OCI-LY7 (cell line): Measurements from ENCODE around the gene HIGD2A. TPM values are rescaled to one million over a fixed set of nuclear protein-coding genes. Genes with fewer than 3 reads are reported as not detected.

Experiments
- BruUV-seq: library from RNA; stranded (reverse); fragments of 400-500 nt; replicated peaks from 2 replicates; lab custom pipeline; 2021; lab: Mats Ljungman, UMichigan
- CTCF ChIA-PET: fragments of 300-600 bp; sonication (Branson Sonifier 250); formaldehyde crosslinking; loops from one replicate; lab custom pipeline; 2022; ENCODE audit warnings: antibody characterized with exemption; ENCODE audit not compliant: unreplicated experiment; lab: Charles Lee
- POLR2A ChIA-PET: fragments of 300-600 bp; sonication (Branson Sonifier 250); formaldehyde crosslinking; loops from one replicate; lab custom pipeline; 2022; ENCODE audit warnings: antibody characterized with exemption; lab: Charles Lee
- DNase-seq: peaks from one replicate; pipeline ENCODE4 v3.0.0-alpha.2; 2015; ENCODE audit warnings: low spot score
- H2AFZ ChIP-seq: fragments of 200-600 bp; sonication (generic), shearing (Covaris generic); 2 replicates; pipeline ENCODE4 v1.6.1; 2014; ENCODE audit warnings: mild to moderate bottlenecking, antibody characterized with exemption, low read length, moderate library complexity
- H3K27ac ChIP-seq: fragments of 200-600 bp; sonication (generic); 2 replicates; pipeline ENCODE4 v1.5.1; 2014; ENCODE audit warnings: mixed run types, low read depth, mild to moderate bottlenecking, moderate library complexity, low read length, inconsistent platforms; ENCODE audit not compliant: poor library complexity, severe bottlenecking
- H3K36me3 ChIP-seq: fragments of 200-600 bp; sonication (generic); 2 replicates; pipeline ENCODE4 v1.6.1; 2014; ENCODE audit warnings: mild to moderate bottlenecking, antibody characterized with exemption, low read length, moderate library complexity, mixed read lengths; ENCODE audit not compliant: insufficient read depth
- H3K4me1 ChIP-seq: fragments of 200-600 bp; sonication (generic); 2 replicates; pipeline ENCODE4 v1.5.1; 2014; ENCODE audit warnings: mild to moderate bottlenecking, low read length; ENCODE audit not compliant: insufficient read depth, poor library complexity, severe bottlenecking
- H3K4me2 ChIP-seq: fragments of 200-600 bp; sonication (generic); 2 replicates; pipeline ENCODE4 v1.6.1; 2014; ENCODE audit warnings: mild to moderate bottlenecking, low read length
- H3K4me3 ChIP-seq: fragments of 200-600 bp; sonication (generic); 2 replicates; pipeline ENCODE4 v1.5.1; 2014; ENCODE audit warnings: mild to moderate bottlenecking, low read depth, low read length; ENCODE audit not compliant: poor library complexity, severe bottlenecking
- H3K79me2 ChIP-seq: fragments of 200-600 bp; sonication (generic); 2 replicates; pipeline ENCODE4 v1.6.1; 2016; ENCODE audit warnings: low read depth, mild to moderate bottlenecking, low read length, moderate library complexity, mixed read lengths; ENCODE audit not compliant: insufficient read depth
- H3K9me2 ChIP-seq: fragments of 200-600 bp; sonication (generic); 2 replicates; pipeline ENCODE4 v1.6.1; 2016; ENCODE audit warnings: mild to moderate bottlenecking, low read length, mixed read lengths; ENCODE audit not compliant: insufficient read depth
- H3K9me3 ChIP-seq: fragments of 200-600 bp; sonication (generic); 2 replicates; pipeline ENCODE4 v1.6.1; 2014; ENCODE audit warnings: mild to moderate bottlenecking, mixed run types, low read length, mixed read lengths
- H4K20me1 ChIP-seq: fragments of 200-600 bp; sonication (generic); 2 replicates; pipeline ENCODE4 v1.6.1; 2014; ENCODE audit warnings: mild to moderate bottlenecking, antibody characterized with exemption, low read length, moderate library complexity, mixed read lengths; ENCODE audit not compliant: insufficient read depth
- EZH2phosphoT487 ChIP-seq: fragments of 200-600 bp; sonication (generic); IDR thresholded peaks from 2 replicates; pipeline ENCODE4 v1.6.1; 2018; ENCODE audit warnings: low read depth, borderline replicate concordance, mild to moderate bottlenecking, mixed run types, antibody characterized with exemption, low read length, moderate library complexity, mixed read lengths
- intact Hi-C: fragments of 100-400 bp; cut with micrococcal nuclease; formaldehyde crosslinking; loops from one replicate; pipeline ENCODE4 v1.10.0; 2022; ENCODE audit not compliant: unreplicated experiment
- total RNA-seq, 2 experiments: library from RNA; depleted of rRNA in 1 of 2; stranded (reverse); fragments of >200 nt in 1 of 2; shearing (Covaris generic) in 1 of 2; gene quantifications; 2 replicates each; pipeline ENCODE4 v1.2.3, GENCODE V29; 2014 to 2022
- TF ChIP-seq, protein P1 (sequence below): fragments of 200-600 bp; sonication (generic); conservative IDR thresholded peaks from 2 replicates; pipeline ENCODE4 v1.5.1; 2014; ENCODE audit warnings: mild to moderate bottlenecking, antibody characterized with exemption, low read length, moderate library complexity, mixed read lengths

Gene HIGD2A
- total RNA-seq, 2 experiments from 2014 or later: 145 to 223 TPM

DNA sequence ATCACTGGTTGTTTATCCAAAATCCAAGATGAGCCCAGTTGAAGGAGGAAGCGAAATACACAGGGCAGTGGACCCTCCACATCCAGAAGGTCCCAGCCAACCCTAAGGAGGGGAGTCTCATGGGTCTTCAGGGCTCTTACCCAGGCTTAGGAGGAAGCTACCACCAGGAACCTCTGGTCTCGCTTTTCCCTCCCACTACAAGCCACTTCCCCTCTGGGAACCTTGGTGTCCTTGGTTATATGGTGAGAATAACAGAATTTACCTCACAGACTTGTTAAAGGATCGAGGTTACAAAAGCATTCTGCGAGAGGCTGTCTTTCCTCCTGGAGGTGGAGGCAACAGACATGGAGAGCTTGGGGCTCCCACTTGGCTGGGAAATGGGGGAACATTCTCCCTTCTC is 3.4 kb downstream of the HIGD2A start:
- ChIA-PET POLR2A (interaction anchor here (0.9 to 1.3 kb wide), 2 partner anchors 37 to 324 kb away, joined by 3 read pairs; no protein-coding TSS in a partner anchor), CTCF (no interaction called here)
- Histone ChIP-seq H3K27ac (no peak overlapping the region), H3K79me2 (peaks cover 33% of the 10 kb centered on the region), H2AFZ (no peak overlapping the region), H3K9me2 (no peaks in the 10 kb centered on the region), H3K36me3 (peaks cover 49% of the 10 kb centered on the region), H3K4me2 (no peak overlapping the region), H3K9me3 (no peaks in the 10 kb centered on the region), H3K4me3 (no peak overlapping the region), H4K20me1 (peaks cover 5% of the 10 kb centered on the region; the same call in 1 of the 2 replicates), H3K4me1 (peaks cover 10% of the 10 kb centered on the region)
- intact Hi-C loops: no loop called here
- BruUV-seq: no TSS peak
- DNase-seq: no peak
- TF ChIP-seq, protein P1, sequence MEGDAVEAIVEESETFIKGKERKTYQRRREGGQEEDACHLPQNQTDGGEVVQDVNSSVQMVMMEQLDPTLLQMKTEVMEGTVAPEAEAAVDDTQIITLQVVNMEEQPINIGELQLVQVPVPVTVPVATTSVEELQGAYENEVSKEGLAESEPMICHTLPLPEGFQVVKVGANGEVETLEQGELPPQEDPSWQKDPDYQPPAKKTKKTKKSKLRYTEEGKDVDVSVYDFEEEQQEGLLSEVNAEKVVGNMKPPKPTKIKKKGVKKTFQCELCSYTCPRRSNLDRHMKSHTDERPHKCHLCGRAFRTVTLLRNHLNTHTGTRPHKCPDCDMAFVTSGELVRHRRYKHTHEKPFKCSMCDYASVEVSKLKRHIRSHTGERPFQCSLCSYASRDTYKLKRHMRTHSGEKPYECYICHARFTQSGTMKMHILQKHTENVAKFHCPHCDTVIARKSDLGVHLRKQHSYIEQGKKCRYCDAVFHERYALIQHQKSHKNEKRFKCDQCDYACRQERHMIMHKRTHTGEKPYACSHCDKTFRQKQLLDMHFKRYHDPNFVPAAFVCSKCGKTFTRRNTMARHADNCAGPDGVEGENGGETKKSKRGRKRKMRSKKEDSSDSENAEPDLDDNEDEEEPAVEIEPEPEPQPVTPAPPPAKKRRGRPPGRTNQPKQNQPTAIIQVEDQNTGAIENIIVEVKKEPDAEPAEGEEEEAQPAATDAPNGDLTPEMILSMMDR: no peak
- TF ChIP-seq EZH2phosphoT487: no peak

- Histone ChIP-seq H4K20me1 (no peaks in the 10 kb centered on the region), H3K4me1 (peaks cover 5% of the 10 kb centered on the region), H3K4me3 (no peak overlapping the region), H3K27ac (no peak overlapping the region), H3K4me2 (no peak overlapping the region), H3K36me3 (peaks cover 43% of the 10 kb centered on the region), H3K9me3 (no peaks in the 10 kb centered on the region), H3K79me2 (peaks cover 28% of the 10 kb centered on the region), H2AFZ (no peak overlapping the region), H3K9me2 (no peaks in the 10 kb centered on the region)
- CTCF ChIA-PET: no interaction called here
- POLR2A ChIA-PET: interaction anchor here (1.3 kb wide), 1 partner anchor 38 kb away, joined by 3 read pairs; no protein-coding TSS in a partner anchor
- BruUV-seq: no TSS peak
- TF ChIP-seq, protein P1: no peak
- no peak for TF ChIP-seq EZH2phosphoT487
- no peak for DNase-seq
- intact Hi-C loops: no loop called here
Measured at GRCh38 chr5:176392526-176392925, 4.0 kb downstream of the HIGD2A start.

DNA sequence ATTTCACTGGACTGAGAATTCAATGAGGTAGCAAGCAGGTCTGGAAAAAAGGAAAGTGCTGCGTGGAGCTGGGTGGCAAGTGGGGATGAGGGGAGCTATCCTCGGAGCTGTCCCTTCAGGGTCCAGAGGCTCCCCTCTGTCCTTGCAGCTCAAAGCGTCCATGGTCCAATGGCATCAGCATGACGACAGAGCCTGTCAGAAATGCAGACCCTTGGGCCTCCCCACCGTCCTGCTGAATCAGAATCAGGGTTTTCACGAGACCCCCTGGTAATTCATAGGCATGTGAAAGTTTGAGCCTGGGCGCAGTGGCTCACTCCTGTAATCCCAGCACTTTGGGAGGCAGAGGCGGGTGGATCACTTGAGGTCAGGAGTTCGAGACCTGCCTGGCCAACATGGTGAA is 5.5 kb downstream of the HIGD2A start:
- H3K4me3 ChIP-seq: no peak overlapping the region
- peaks cover 39% of the 10 kb centered on the region for H3K36me3 ChIP-seq
- TF ChIP-seq, protein P1: no peak
- no peak for TF ChIP-seq EZH2phosphoT487
- peaks cover 19% of the 10 kb centered on the region; the same call in 1 of the 2 replicates for H3K79me2 ChIP-seq
- ChIA-PET CTCF (no interaction called here), POLR2A (interaction anchor here (0.9 kb wide), 1 partner anchor 15 kb away, joined by 6 read pairs; no protein-coding TSS in a partner anchor)
- no peak overlapping the region for H2AFZ ChIP-seq
- no peaks in the 10 kb centered on the region for H3K9me3 ChIP-seq
- no peak for DNase-seq
- no peaks in the 10 kb centered on the region for H4K20me1 ChIP-seq
- H3K27ac ChIP-seq: no peak overlapping the region
- H3K4me2 ChIP-seq: no peak overlapping the region
- intact Hi-C loops: no loop called here
- BruUV-seq: no TSS peak
- H3K4me1 ChIP-seq: peaks cover 5% of the 10 kb centered on the region
- no peaks in the 10 kb centered on the region for H3K9me2 ChIP-seq
